Lung (tissue), 16 donors: ENCODE measurements around the gene ADAMTSL1. TPM values are rescaled to one million over a fixed set of nuclear protein-coding genes. Genes with fewer than 3 reads are reported as not detected.

Experiments used
- ATAC-seq: fragments of 200-7000 bp; cut with Tn5 transposase; one replicate; pipeline ENCODE4 v1.9.1; 2020; ENCODE audit warnings: moderate number of reproducible peaks; ENCODE audit not compliant: insufficient read depth, low FRiP score
- DNase-seq, 3 donors: peaks; one replicate each; pipeline ENCODE4 v3.0.0-alpha.2; 2013 to 2017
- H3K27ac ChIP-seq, 2 donors: one replicate each; pipeline ENCODE4 v1.5.1; 2013; ENCODE audit warnings: mild to moderate bottlenecking in 2 of 2, moderate library complexity in 2 of 2, control low read depth in 1 of 2, inconsistent platforms in 1 of 2, low read depth in 1 of 2, low read length in 1 of 2
- H3K27me3 ChIP-seq, 3 donors: one replicate each; pipeline ENCODE4 v1.5.1; 2013; ENCODE audit warnings: low read length in 2 of 3; ENCODE audit not compliant: control insufficient read depth in 3 of 3, insufficient read depth in 3 of 3
- H3K36me3 ChIP-seq, 4 donors: one replicate each; pipeline ENCODE4 v1.5.1; 2013; ENCODE audit warnings: low read length in 4 of 4, mild to moderate bottlenecking in 1 of 4, moderate library complexity in 1 of 4; ENCODE audit not compliant: control insufficient read depth in 4 of 4, insufficient read depth in 4 of 4
- H3K4me1 ChIP-seq, 5 donors: one replicate each; pipeline ENCODE4 v1.5.1; 2013; ENCODE audit warnings: low read length in 5 of 5, mild to moderate bottlenecking in 2 of 5, moderate library complexity in 1 of 5; ENCODE audit not compliant: control insufficient read depth in 5 of 5, insufficient read depth in 5 of 5
- H3K4me3 ChIP-seq: one replicate; pipeline ENCODE4 v1.5.1; 2013; ENCODE audit warnings: mild to moderate bottlenecking, control low read depth, moderate library complexity
- H3K9ac ChIP-seq, 2 donors: one replicate each; pipeline ENCODE4 v1.5.1; 2013; ENCODE audit warnings: low read length in 2 of 2, control low read depth in 1 of 2; ENCODE audit not compliant: insufficient read depth in 1 of 2
- H3K9me3 ChIP-seq, 4 donors: one replicate each; pipeline ENCODE4 v1.5.1; 2013; ENCODE audit warnings: low read length in 3 of 4, mild to moderate bottlenecking in 1 of 4, moderate library complexity in 1 of 4; ENCODE audit not compliant: control insufficient read depth in 4 of 4, insufficient read depth in 3 of 4
- WGBS, 2 donors: extraction: QIAGEN DNeasy Blood & Tissue Kit; methylation state at CpG; one replicate each; pipeline ENCODE4 v1.1.7; 2013; 5-methylcytosine and 5-hydroxymethylcytosine counted together
- long read RNA-seq, 5 donors: transcript quantifications; one replicate each; lab custom pipeline, GENCODE V29; 2026
- polyA plus RNA-seq, 2 donors: library from polyadenylated mRNA; stranded (reverse); fragments of 200-250 nt; gene quantifications; one replicate each; pipeline ENCODE4 v1.2.1, GENCODE V29; 2013
- total RNA-seq, 2 donors: library from RNA; depleted of rRNA in 1 of 2; stranded (reverse); fragments of >200 nt in 1 of 2; gene quantifications; one replicate each; pipeline ENCODE4 v1.2.1, GENCODE V29; 2014 to 2021
- TF ChIP-seq, protein P1 (sequence below): IDR thresholded peaks from 2 replicates; pipeline ENCODE4 v1.5.1; 2012; ENCODE audit warnings: mild to moderate bottlenecking; ENCODE audit errors: control extremely low read depth, extremely low read depth
- donor health status: control.
- donor health status: control.
- donor health status: Bipolar disorder and iron deficiency.
- donor health status: healthy.
- donor health status: DM: yes; HTN: yes; CAD: no.

ADAMTSL1 gene
- total RNA-seq (10 to 100 TPM in 1 of 2 donors, 1 to 10 TPM in 1; 2.2 to 36.2 TPM), polyA plus RNA-seq (under 1 TPM; 0.25 to 0.55 TPM)
- long read RNA-seq, donor 1, full-length matches to known transcripts: 1 of 1 reads
- long read RNA-seq, donor 1, partial matches to known transcripts: 0 of 1 reads
- long read RNA-seq, donor 1, other reads (novel, unspliced or antisense): 0 of 1 reads
- long read RNA-seq, donor 2, partial matches to known transcripts: 0 of 1 reads
- long read RNA-seq, donor 2, other reads (novel, unspliced or antisense): 0 of 1 reads
- long read RNA-seq, donor 3, partial matches to known transcripts: 0 of 1 reads
- long read RNA-seq, donor 3, other reads (novel, unspliced or antisense): 0 of 1 reads
- long read RNA-seq, donor 4: 0 reads
- long read RNA-seq, donor 5: 0 reads

GRCh38 chr9:18473652-18474279, at the start of gene ADAMTSL1:
TSS of gene ADAMTSL1 (plus strand) at chr9:18474153. CDS start at chr9:18474233, 80 bp downstream.
- ATAC-seq: peak; percentile 42
- peak within 1 kb of the TSS in 1 of 2 donors; percentile 64 for H3K9ac ChIP-seq
- TF ChIP-seq, protein P1, sequence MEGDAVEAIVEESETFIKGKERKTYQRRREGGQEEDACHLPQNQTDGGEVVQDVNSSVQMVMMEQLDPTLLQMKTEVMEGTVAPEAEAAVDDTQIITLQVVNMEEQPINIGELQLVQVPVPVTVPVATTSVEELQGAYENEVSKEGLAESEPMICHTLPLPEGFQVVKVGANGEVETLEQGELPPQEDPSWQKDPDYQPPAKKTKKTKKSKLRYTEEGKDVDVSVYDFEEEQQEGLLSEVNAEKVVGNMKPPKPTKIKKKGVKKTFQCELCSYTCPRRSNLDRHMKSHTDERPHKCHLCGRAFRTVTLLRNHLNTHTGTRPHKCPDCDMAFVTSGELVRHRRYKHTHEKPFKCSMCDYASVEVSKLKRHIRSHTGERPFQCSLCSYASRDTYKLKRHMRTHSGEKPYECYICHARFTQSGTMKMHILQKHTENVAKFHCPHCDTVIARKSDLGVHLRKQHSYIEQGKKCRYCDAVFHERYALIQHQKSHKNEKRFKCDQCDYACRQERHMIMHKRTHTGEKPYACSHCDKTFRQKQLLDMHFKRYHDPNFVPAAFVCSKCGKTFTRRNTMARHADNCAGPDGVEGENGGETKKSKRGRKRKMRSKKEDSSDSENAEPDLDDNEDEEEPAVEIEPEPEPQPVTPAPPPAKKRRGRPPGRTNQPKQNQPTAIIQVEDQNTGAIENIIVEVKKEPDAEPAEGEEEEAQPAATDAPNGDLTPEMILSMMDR: no peak
- H3K27ac ChIP-seq: no peak within 1 kb of the TSS
- peaks cover 0 to 21% (median 10%) of the 10 kb centered on the region in 5 donors for H3K4me1 ChIP-seq
- no peak within 1 kb of the TSS for H3K4me3 ChIP-seq
- no peaks in the 10 kb centered on the region for H3K27me3 ChIP-seq
- WGBS, 2 donors: 3 to 6% methylated on average over 13 of the region's 13 CpGs
- no peaks in the 10 kb centered on the region for H3K36me3 ChIP-seq
- peak; percentile 55 to 63 (median 63) for DNase-seq
- peaks cover 0 to 2% (median under 1%) of the 10 kb centered on the region in 4 donors for H3K9me3 ChIP-seq

- ATAC-seq: no peak
These were observed 46.3 kb upstream of the ADAMTSL1 start for GRCh38 chr9:18427691-18428090.

DNA sequence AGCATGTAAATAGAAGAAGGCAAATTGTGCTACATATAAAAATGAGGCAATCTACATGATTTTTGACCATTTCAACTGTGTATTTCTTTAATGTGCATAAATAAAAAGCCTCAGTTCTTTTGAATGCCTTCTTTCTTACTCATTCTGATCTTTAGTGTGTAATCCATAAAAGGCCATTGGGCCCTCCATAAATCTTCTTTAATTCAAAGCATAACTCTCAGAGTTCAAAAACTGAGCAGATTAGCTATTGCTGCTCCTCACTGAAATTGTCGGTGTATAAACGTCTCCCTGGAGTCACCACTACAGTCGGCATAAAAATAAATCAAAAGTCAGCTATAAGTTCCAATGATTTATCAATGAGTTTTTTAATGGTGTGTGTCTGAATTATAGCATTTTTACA, 45.3 kb upstream of the ADAMTSL1 start:
- DNase-seq: no peak
- TF ChIP-seq, protein P1: no peak
- no peak for ATAC-seq
- Histone ChIP-seq H3K4me1 (no peaks in the 10 kb centered on the region), H3K36me3 (no peaks in the 10 kb centered on the region), H3K9ac (no peak overlapping the region), H3K27me3 (no peaks in the 10 kb centered on the region), H3K27ac (no peak overlapping the region), H3K4me3 (no peak overlapping the region), H3K9me3 (no peaks in the 10 kb centered on the region)
- 92 to 97% methylated on average over 3 of the region's 3 CpGs for WGBS, 2 donors

More at GRCh38 chr9:18427691-18428090, 46.3 kb upstream of the ADAMTSL1 start:
- TF ChIP-seq, protein P1: no peak
- H3K4me1 ChIP-seq: no peaks in the 10 kb centered on the region
- no peak overlapping the region for H3K4me3 ChIP-seq
- no peaks in the 10 kb centered on the region for H3K9me3 ChIP-seq
- 68 to 76% methylated on average over 4 of the region's 4 CpGs for WGBS, 2 donors
- no peak overlapping the region for H3K27ac ChIP-seq
- no peaks in the 10 kb centered on the region for H3K36me3 ChIP-seq
- DNase-seq: no peak
- H3K27me3 ChIP-seq: no peaks in the 10 kb centered on the region
- H3K9ac ChIP-seq: no peak overlapping the region
